Central memory CD8-positive, alpha-beta T cell (primary cell): ENCODE measurements around the gene GAS6.

Experiments used
- ATAC-seq: fragments of 150-1000 bp; cut with Tn5 transposase; replicated peaks from 2 replicates; pipeline ENCODE4 v1.10.0; 2022; ENCODE audit warnings: mild to moderate bottlenecking, moderate FRiP score, moderate number of reproducible peaks; ENCODE audit not compliant: poor library complexity, severe bottlenecking; ENCODE audit errors: extremely low read depth
- DNase-seq, 2 donors: peaks; one replicate each; pipeline ENCODE4 v3.0.0; 2021; ENCODE audit warnings: low spot score in 2 of 2
- H3K27ac Mint-ChIP-seq: one replicate; pipeline ENCODE4 v1.8.0; 2022; ENCODE audit warnings: low read depth, mild to moderate bottlenecking, moderate library complexity, mixed read lengths
- H3K27me3 Mint-ChIP-seq: one replicate; pipeline ENCODE4 v1.8.0; 2022; ENCODE audit warnings: mixed read lengths
- H3K36me3 Mint-ChIP-seq: one replicate; pipeline ENCODE4 v1.8.0; 2022; ENCODE audit warnings: mild to moderate bottlenecking, moderate library complexity, mixed read lengths; ENCODE audit not compliant: insufficient read depth
- H3K4me1 Mint-ChIP-seq: one replicate; pipeline ENCODE4 v1.8.0; 2022; ENCODE audit warnings: mixed read lengths
- H3K4me3 Mint-ChIP-seq: one replicate; pipeline ENCODE4 v1.8.0; 2022; ENCODE audit warnings: mild to moderate bottlenecking, moderate library complexity, mixed read lengths
- H3K9me3 Mint-ChIP-seq: one replicate; pipeline ENCODE4 v1.8.0; 2022; ENCODE audit warnings: mixed read lengths

The GAS6 gene

DNA sequence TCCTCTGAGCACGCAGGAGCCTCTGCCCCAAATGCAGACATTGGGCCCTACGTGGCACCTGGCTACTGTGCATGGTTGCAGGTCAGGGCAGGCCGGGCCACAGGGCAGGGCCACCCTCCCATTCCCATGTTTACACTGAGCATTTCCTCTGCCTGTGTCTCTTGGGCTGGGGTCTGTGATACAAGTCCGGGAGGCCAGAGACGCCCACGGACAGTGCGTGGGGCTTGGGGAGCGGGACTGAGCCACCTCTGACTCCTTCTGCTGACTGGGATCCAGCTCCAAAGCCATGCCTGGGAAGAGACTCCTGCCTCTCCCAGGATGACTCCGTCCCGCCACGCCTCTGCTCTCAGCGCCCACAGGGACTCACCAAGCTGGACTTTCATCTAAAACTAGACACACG is 18.8 kb downstream of the GAS6 start:
- peaks cover 30% of the 10 kb centered on the region for H3K4me1 Mint-ChIP-seq
- DNase-seq (no peak), ATAC-seq (no peak)
- no peaks in the 10 kb centered on the region for H3K36me3 Mint-ChIP-seq
- no peaks in the 10 kb centered on the region for H3K27me3 Mint-ChIP-seq
- no peak overlapping the region for H3K4me3 Mint-ChIP-seq
- no peak overlapping the region for H3K27ac Mint-ChIP-seq
- no peaks in the 10 kb centered on the region for H3K9me3 Mint-ChIP-seq

DNA sequence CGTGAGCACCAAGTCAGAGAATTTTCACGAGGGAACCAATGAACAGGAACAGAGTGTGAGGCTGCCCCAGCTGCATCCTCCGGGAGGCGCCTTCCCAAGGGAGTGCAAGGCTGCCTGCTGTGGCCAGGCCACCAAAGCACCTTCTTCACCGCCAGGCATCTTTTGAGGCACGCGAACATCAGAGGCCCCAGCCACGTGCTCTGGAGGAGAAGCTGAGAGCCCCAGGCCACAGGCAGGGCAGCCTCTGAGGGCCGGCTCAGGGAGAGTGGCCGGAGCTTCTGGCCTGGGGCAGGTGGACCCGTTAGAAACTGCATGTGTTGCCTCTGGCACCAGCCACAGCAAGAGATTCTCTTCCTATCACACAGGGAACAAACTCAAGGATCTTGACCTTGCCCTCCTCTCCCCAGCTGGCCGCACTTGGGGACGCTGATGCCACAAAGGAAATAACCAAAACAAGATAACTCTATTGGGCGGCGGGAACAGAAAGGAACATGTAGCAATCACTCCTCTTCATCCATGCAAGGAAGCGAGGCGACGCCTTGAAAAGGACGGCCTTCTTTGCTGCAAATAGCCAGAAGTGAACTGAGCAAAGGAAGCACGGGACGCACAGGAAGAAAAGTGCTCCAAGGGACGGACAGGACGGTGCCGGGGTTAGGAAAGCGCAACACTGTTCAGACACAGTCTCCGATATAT is 19.9 kb downstream of the GAS6 start:
- Mint-ChIP-seq H3K27me3 (no peaks in the 10 kb centered on the region), H3K27ac (no peak overlapping the region), H3K36me3 (no peaks in the 10 kb centered on the region), H3K4me1 (peaks cover 30% of the 10 kb centered on the region), H3K9me3 (no peaks in the 10 kb centered on the region), H3K4me3 (no peak overlapping the region)
- DNase-seq, result no peak
- ATAC-seq, result no peak

DNA sequence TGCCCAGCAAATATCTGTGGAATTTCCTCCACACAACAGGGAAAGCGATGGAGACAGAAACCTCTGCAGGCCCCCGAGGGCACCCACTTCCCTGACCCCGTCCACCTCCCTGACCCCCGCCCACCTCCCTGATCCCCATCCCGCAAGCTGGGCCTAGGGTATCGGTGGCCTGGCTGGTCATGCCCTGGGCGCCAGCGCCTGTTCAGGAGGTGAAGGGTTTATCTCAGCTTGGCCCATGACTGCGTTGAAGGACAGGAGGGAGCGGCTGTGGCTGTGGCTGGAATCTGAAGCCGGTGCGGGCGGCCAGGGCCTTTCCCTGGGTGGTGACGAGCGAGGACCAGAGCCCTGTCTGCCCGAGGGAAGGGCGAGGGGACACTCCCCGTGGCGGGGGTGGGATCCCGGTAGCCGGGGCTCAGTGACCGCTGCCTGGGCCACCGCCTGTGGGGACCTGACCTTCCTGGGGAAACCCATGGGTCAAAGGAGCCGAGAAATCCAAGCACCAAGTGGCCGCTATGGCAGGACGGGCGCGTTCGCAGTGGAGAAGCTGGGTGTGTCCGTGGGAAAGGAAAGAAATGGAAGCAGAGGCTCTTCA is 20.7 kb downstream of the GAS6 start:
- no peak overlapping the region for H3K27ac Mint-ChIP-seq

DNA sequence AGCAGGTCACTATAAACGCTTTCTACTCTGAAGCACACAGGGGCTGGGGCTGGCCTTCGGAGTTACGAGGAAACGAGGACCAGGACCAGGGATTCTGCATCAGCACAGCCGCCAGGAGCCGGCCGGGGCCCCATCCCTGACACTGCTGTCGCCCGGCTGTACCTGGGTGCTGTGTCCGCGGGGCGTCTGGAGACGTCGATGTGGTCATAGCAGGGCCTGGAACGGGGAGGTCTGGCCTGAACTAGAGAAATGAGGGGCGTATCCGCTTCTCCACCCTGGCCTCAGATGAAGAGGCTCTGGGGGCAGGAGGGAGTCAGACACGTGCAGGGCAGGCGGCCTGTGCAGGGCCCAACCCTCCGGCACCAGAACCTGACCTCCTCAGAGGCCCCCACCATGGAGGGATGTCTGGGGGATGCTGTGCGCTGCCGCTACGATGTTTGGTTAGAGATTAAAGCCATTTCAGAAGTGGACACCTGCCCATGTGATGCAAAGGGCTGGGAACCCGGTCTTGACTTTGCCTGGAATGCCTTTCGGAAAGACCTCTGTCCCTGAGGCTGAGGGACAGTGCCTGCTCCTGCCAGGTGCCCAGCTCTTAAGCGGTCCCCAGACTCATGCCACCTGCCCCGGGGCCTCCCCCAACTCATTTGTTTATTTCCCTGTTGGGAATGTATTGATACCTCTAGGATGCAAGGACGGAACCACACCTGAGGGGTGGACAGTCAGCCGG is 21.4 kb downstream of the GAS6 start:
- H3K4me1 Mint-ChIP-seq, result peaks cover 34% of the 10 kb centered on the region
- DNase-seq, result no peak

More for the DNA sequence above, 20.7 kb downstream of the GAS6 start:
- no peaks in the 10 kb centered on the region for H3K9me3 Mint-ChIP-seq
- H3K36me3 Mint-ChIP-seq, result peaks cover 2% of the 10 kb centered on the region
- DNase-seq (no peak), ATAC-seq (no peak)
- H3K4me1 Mint-ChIP-seq, result peaks cover 30% of the 10 kb centered on the region
- no peaks in the 10 kb centered on the region for H3K27me3 Mint-ChIP-seq
- no peak overlapping the region for H3K4me3 Mint-ChIP-seq

DNA sequence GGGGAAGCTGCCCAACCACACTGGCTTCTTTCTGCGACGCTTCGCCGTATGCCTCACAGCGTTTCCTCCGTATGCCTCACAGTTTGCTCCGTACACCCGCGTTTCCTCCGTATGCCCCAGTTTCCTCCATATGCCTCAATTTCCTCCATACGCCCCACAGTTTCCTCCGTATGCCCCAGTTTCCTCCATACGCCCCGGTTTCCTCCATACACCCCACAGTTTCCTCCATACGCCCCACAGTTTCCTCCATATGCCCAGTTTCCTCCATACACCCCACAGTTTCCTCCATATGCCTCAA is 22.6 kb downstream of the GAS6 start:
- Mint-ChIP-seq H3K4me3 (no peak overlapping the region), H3K9me3 (no peaks in the 10 kb centered on the region), H3K27me3 (no peaks in the 10 kb centered on the region), H3K4me1 (peaks cover 39% of the 10 kb centered on the region), H3K36me3 (peaks cover 2% of the 10 kb centered on the region), H3K27ac (peak overlapping the region; percentile 16)
- ATAC-seq, result peak; percentile 54
- no peak for DNase-seq

More for the DNA sequence above, 21.4 kb downstream of the GAS6 start:
- peaks cover 2% of the 10 kb centered on the region for H3K36me3 Mint-ChIP-seq
- no peak for ATAC-seq
- no peaks in the 10 kb centered on the region for H3K9me3 Mint-ChIP-seq
- no peaks in the 10 kb centered on the region for H3K27me3 Mint-ChIP-seq
- no peak overlapping the region for H3K27ac Mint-ChIP-seq
- H3K4me3 Mint-ChIP-seq, result peak overlapping the region; percentile 21

DNA sequence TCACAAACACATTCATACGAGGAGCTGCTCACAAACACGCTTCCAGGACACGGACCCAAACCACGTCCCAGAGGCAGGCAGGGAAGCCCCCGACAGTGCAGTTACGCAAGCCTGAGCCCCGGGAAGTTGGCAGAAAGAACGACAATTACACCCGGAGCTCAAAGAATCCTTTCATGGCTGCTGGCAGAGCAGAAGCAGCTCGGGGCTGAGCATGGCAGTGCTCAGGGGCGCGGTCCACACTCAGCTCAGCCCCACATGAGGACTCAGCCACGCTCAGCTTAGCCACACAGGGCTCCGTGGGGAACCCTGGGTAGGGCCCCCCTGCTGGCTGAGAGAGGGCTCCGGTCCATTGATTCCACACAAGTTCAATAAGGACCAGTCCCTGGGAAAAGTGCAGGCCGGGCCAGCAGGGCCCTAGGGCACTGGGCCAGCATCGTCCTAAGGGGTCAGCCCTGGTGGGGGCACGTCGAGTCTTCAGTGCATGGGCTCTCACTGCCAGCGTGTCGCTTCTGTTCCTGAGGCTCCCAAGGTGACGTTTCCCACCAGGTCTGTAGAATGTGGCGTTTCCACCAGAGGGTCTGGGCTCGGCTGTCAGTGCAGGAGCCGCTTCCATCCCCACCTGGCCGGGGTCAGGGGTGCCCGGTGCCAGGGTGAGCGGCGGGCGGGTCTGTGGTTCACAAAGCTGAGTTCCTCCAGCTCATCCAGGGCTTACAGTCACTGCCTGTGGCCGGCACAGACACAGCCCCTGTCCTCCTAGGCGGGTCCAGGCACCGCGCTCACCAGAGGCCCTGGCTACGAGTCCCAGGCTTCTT is 23.1 kb downstream of the GAS6 start:
- H3K4me3 Mint-ChIP-seq, result no peak overlapping the region
- DNase-seq (no peak), ATAC-seq (no peak)
- H3K4me1 Mint-ChIP-seq, result peaks cover 37% of the 10 kb centered on the region
- no peaks in the 10 kb centered on the region for H3K27me3 Mint-ChIP-seq
- peak overlapping the region; percentile 16 for H3K27ac Mint-ChIP-seq
- no peaks in the 10 kb centered on the region for H3K9me3 Mint-ChIP-seq
- peaks cover 2% of the 10 kb centered on the region for H3K36me3 Mint-ChIP-seq

DNA sequence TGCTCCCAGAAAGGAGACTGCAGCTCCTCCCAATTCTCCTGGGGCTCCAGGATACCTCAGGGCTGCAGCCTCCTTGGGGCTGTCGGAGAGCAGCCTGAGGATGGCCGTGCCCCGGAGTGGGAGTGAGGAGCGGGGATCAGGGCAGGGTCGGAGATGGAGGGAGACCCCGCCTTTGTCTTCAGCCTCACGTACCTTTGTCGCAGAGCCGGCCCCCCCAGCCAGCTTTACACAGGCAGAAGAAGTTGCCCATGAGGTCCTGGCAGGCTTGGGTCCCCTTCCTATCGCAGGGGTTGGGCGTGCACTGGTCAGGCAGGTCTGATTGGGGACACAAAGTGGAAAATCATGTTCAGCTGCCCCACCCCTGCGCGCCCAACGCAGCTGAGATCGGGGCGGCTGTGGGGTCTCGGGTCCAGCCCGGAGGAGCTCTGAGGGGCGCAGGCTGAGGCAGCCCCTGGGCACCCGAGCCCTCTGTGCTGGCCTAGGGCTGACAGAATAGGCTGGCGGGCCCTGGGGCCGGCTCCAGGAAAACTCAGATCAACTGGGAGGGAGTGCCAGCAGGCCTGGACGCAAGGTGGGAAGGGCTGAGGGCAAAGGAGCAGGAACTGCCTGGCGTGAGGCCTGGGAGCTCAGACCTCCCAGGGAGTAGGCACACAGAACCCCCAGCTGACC is 24.2 kb downstream of the GAS6 start:
- Mint-ChIP-seq H3K4me3 (no peak overlapping the region), H3K4me1 (peaks cover 30% of the 10 kb centered on the region), H3K27me3 (no peaks in the 10 kb centered on the region), H3K27ac (no peak overlapping the region), H3K36me3 (peaks cover 4% of the 10 kb centered on the region), H3K9me3 (no peaks in the 10 kb centered on the region)
- no peak for ATAC-seq
- no peak for DNase-seq

DNA sequence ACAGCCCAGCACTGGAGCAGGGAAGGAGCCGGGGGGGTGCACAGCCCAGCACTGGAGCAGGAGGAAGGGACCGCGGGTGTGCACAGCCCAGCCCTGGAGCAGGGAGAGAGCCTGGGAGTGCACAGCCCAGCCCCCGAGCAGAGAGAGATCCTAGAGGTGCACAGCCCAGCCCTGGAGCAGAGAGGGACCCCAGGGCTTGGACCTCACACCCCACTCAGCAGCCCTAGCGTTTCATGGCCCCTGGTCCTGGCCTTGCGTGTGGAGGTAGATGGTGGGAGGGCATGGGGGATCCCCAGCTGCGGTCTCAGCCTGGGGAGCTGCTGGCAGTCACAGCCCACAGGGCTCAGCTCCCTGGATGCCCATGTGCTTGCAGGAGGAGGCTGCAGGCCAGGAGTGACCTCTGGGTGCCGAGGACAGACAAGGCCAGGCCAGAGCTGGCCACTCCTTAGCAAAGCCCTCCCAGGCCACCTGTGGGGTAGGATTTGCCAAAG is 25.1 kb downstream of the GAS6 start:
- no peaks in the 10 kb centered on the region for H3K9me3 Mint-ChIP-seq
- no peaks in the 10 kb centered on the region for H3K27me3 Mint-ChIP-seq
- peaks cover 4% of the 10 kb centered on the region for H3K36me3 Mint-ChIP-seq
- peaks cover 23% of the 10 kb centered on the region for H3K4me1 Mint-ChIP-seq
- no peak overlapping the region for H3K4me3 Mint-ChIP-seq
- ATAC-seq, result no peak
- no peak overlapping the region for H3K27ac Mint-ChIP-seq
- no peak for DNase-seq

DNA sequence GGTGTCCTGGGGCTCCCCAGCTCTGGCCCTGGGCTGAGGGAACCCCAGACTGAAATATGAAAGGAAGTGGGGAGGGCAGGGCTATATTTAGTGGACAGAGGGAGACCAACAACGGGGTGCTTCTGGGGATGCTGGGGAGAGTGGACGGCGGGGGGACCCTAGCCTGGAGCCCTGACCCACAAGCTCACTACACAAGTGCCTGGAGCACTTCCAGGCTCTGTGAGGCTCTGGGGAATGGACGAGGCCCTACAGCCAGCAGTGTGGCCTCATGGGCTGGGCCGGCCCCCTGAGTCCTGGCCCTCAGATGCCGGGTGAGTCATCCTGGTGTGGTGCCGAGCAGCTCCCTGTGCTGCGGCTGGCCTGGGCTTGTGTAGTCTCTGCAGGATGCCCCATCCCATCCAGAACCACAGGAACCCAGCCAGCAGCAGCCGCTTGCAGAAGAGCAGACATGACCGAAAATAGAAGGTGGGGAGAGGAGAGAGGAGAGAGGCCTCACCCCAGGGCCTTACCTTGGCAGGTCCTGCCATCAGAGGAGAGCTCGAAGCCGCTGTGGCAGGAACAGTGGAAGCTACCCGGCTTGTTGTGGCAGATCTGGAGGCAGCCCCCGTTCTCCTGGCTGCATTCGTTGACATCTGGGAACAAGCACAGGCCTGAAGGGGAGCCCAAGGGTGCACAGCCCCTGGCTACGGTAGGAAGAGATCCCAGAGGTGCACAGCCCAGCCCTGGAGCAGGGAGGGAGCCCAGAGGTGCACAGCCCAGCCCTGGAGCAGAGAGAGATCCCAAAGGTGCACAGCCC is 26.1 kb downstream of the GAS6 start:
- peaks cover 23% of the 10 kb centered on the region for H3K4me1 Mint-ChIP-seq
- DNase-seq (no peak), ATAC-seq (no peak)
- H3K4me3 Mint-ChIP-seq, result no peak overlapping the region
- no peak overlapping the region for H3K27ac Mint-ChIP-seq
- H3K27me3 Mint-ChIP-seq, result no peaks in the 10 kb centered on the region
- no peaks in the 10 kb centered on the region for H3K9me3 Mint-ChIP-seq
- peaks cover 4% of the 10 kb centered on the region for H3K36me3 Mint-ChIP-seq

DNA sequence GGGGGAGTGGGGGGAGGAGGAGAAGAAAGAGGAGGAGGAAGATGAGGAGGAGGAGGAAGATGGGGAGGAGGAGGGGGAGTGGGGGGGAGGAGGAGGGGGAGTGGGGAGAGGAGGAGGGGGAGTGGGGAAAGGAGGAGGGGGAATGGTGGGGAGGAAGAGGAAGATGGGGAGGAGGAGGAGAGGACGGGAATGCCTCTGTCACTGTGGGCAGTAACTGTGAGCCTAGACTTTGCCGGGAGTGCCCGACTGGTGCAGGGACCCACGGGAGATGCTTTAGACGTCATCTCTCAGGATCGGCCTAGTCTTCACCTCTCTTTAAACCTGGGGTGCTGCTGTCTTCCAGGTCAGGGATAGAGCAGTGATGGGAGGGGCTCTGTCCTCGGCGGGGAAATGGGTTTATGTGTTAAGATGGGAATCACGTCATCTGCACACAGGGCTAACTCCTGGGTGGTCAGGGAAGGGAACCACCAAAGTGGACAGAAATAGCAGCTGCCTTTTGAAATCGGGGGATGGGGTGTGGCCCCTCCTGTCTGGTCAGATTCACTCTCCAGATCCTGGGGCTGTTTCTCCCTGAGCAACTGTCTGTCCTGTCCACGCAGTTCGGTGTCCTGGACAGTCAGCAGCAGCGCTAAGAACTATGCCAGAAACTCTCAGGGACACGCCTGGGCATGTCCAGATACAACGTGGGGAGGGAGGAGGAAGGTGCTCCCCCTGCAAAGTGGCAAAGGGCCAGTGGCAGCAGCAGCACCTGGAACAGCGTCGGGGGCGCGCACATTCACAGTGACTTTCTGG is 26.9 kb downstream of the GAS6 start:
- no peak for DNase-seq
- Mint-ChIP-seq H3K36me3 (peaks cover 4% of the 10 kb centered on the region), H3K4me3 (no peak overlapping the region), H3K27ac (no peak overlapping the region), H3K4me1 (peaks cover 20% of the 10 kb centered on the region), H3K27me3 (no peaks in the 10 kb centered on the region), H3K9me3 (no peaks in the 10 kb centered on the region)
- no peak for ATAC-seq
